H1 (cell line): ENCODE data around the gene UBTD2. TPM values are rescaled to one million over a fixed set of nuclear protein-coding genes. Genes with fewer than 3 reads are reported as not detected.

Experiments
- CHD7 ChIP-seq: fragments of 300-600 bp; sonication (generic); IDR thresholded peaks from 2 replicates; pipeline ENCODE4 v1.7.1; 2012; ENCODE audit warnings: low read length, moderate library complexity, mild to moderate bottlenecking, inconsistent platforms; ENCODE audit not compliant: insufficient replicate concordance
- HDAC6 ChIP-seq: IDR thresholded peaks from one replicate; pipeline ENCODE4 v1.7.1; 2012; ENCODE audit warnings: low read depth, mild to moderate bottlenecking, inconsistent platforms, low read length, moderate library complexity
- polyA plus RNA-seq, 7 experiments: library from polyadenylated mRNA; depleted of rRNA in 3 of 7; stranded (reverse) in 5 of 7; unstranded in 2 of 7; fragments of >200 nt in 5 of 7; fragments of 200-250 nt in 2 of 7; gene quantifications; 1 replicate in 5 of 7; 2 replicates in 1 of 7; 4 replicates in 1 of 7; pipeline versions ENCODE4 v1.2.1 to v1.2.3, GENCODE V29; 2011 to 2013; ENCODE audit warnings: missing spikeins in 2 of 7, mixed read lengths in 2 of 7
- total RNA-seq: library from RNA; stranded (reverse); fragmentation: NEBNext Ultra II Directional; extraction: Animal tissue kit (Norgen Biotek cat#: 25700); gene quantifications from 2 replicates; pipeline ENCODE4 v1.2.1, GENCODE V29; 2021

Gene UBTD2
- total and polyA plus RNA-seq, 2 of the 8 experiments (the other 6 are each of a cell fraction or from before 2014, with no cell fraction given): 14.5 to 39.2 TPM

GRCh38 chr5:172180936-172181335 is 102.6 kb downstream of the UBTD2 start (continued):
- TF ChIP-seq CHD7 (no peak), HDAC6 (no peak)
